Measurements from ENCODE around the gene NFKB1.

GRCh38 chr4:102598086-102598761 is 97.1 kb downstream of the NFKB1 start:
- TF ChIP-seq, protein P1, sequence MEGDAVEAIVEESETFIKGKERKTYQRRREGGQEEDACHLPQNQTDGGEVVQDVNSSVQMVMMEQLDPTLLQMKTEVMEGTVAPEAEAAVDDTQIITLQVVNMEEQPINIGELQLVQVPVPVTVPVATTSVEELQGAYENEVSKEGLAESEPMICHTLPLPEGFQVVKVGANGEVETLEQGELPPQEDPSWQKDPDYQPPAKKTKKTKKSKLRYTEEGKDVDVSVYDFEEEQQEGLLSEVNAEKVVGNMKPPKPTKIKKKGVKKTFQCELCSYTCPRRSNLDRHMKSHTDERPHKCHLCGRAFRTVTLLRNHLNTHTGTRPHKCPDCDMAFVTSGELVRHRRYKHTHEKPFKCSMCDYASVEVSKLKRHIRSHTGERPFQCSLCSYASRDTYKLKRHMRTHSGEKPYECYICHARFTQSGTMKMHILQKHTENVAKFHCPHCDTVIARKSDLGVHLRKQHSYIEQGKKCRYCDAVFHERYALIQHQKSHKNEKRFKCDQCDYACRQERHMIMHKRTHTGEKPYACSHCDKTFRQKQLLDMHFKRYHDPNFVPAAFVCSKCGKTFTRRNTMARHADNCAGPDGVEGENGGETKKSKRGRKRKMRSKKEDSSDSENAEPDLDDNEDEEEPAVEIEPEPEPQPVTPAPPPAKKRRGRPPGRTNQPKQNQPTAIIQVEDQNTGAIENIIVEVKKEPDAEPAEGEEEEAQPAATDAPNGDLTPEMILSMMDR (IDR thresholded peaks at IDR 0.05): no peak
- no peak for TF ChIP-seq EZH2 (IDR thresholded peaks at IDR 0.05; ENCODE audit: borderline replicate concordance, insufficient read depth, low read depth, low read length, poor library complexity, severe bottlenecking)

All from B cell (primary cell).